Parathyroid adenoma (tissue), 2 donors: ENCODE measurements around the gene SLC22A16.
"Not testable (repeated sequence)": the region's sequence is repeated elsewhere in the genome, so short reads cannot be mapped to it uniquely, and the experiment has no call there.

Experiments used
- H2AFZ ChIP-seq: fragments of 300-600 bp; sonication (generic); one replicate; pipeline ENCODE4 v1.7.0; 2017; ENCODE audit warnings: antibody characterized with exemption, mild to moderate bottlenecking
- H3K27ac ChIP-seq: fragments of 300-600 bp; sonication (generic); one replicate; pipeline ENCODE4 v1.7.0; 2017
- H3K27me3 ChIP-seq: fragments of 300-600 bp; sonication (generic); one replicate; pipeline ENCODE4 v1.7.0; 2017; ENCODE audit warnings: low read length; ENCODE audit not compliant: control insufficient read depth, insufficient read depth
- H3K36me3 ChIP-seq: fragments of 300-600 bp; sonication (generic); one replicate; pipeline ENCODE4 v1.7.0; 2017; ENCODE audit warnings: low read length; ENCODE audit not compliant: control insufficient read depth, insufficient read depth
- H3K4me1 ChIP-seq: fragments of 300-600 bp; sonication (generic); one replicate; pipeline ENCODE4 v1.7.0; 2017; ENCODE audit warnings: control low read depth
- H3K4me2 ChIP-seq: fragments of 300-600 bp; sonication (generic); one replicate; pipeline ENCODE4 v1.7.0; 2017; ENCODE audit warnings: low read length
- H3K4me3 ChIP-seq: fragments of 300-600 bp; sonication (generic); one replicate; pipeline ENCODE4 v1.7.0; 2017; ENCODE audit warnings: low read depth, low read length
- H3K79me2 ChIP-seq: fragments of 300-600 bp; sonication (generic); one replicate; pipeline ENCODE4 v1.7.0; 2017; ENCODE audit warnings: control low read depth
- H3K9ac ChIP-seq: fragments of 300-600 bp; sonication (generic); one replicate; pipeline ENCODE4 v1.7.0; 2017; ENCODE audit warnings: mild to moderate bottlenecking
- H3K9me3 ChIP-seq: fragments of 300-600 bp; sonication (generic); one replicate; pipeline ENCODE4 v1.7.0; 2017; ENCODE audit warnings: low read length; ENCODE audit not compliant: control insufficient read depth
- CTCF ChIP-seq: fragments of 300-600 bp; sonication (generic); IDR thresholded peaks from one replicate; pipeline ENCODE4 v1.7.0; 2017; ENCODE audit warnings: antibody characterized with exemption, mild to moderate bottlenecking
- donor health status: primary hyperparathyroidism.

SLC22A16 gene

DNA sequence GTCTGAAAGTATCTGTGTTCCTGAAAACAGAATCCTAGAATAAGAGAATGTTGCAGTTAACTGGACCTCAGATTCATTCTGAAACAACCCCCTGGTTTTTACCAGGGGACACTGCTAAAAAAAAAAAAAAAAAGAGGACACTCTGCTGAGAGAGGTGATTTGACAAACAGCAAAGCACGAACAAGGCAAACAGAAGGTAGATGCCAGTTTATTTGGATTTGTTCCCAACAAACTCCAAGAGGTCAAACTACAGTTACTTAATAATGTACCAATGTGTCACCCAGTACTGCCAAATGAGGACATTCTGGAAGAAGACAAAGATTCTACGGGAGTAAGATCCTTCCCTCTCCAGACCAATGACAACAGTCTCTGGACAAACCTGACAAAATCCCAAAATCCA is 40.6 kb upstream of the SLC22A16 start:
- H3K9ac ChIP-seq, result no peak overlapping the region
- no peak overlapping the region for H3K4me2 ChIP-seq
- no peaks in the 10 kb centered on the region for H3K9me3 ChIP-seq
- H3K79me2 ChIP-seq, result no peaks in the 10 kb centered on the region
- no peak overlapping the region for H3K4me3 ChIP-seq
- H2AFZ ChIP-seq, result no peak overlapping the region
- no peak overlapping the region for H3K27ac ChIP-seq
- no peak for TF ChIP-seq CTCF
- no peaks in the 10 kb centered on the region for H3K4me1 ChIP-seq
- no peaks in the 10 kb centered on the region for H3K36me3 ChIP-seq
- H3K27me3 ChIP-seq, result no peaks in the 10 kb centered on the region

- Histone ChIP-seq H3K4me2 (no peak overlapping the region), H2AFZ (no peak overlapping the region), H3K4me1 (no peaks in the 10 kb centered on the region), H3K79me2 (no peaks in the 10 kb centered on the region), H3K4me3 (no peak overlapping the region), H3K9me3 (no peaks in the 10 kb centered on the region), H3K27ac (no peak overlapping the region), H3K27me3 (no peaks in the 10 kb centered on the region), H3K9ac (no peak overlapping the region), H3K36me3 (no peaks in the 10 kb centered on the region)
- TF ChIP-seq CTCF, result no peak
Measured at GRCh38 chr6:110514818-110515217, 38.4 kb upstream of the SLC22A16 start.

- no peak for TF ChIP-seq CTCF
- no peaks in the 10 kb centered on the region for H3K9me3 ChIP-seq
- H3K4me2 ChIP-seq, result no peak overlapping the region
- no peak overlapping the region for H2AFZ ChIP-seq
- H3K4me3 ChIP-seq, result no peak overlapping the region
- no peak overlapping the region for H3K27ac ChIP-seq
- no peak overlapping the region for H3K9ac ChIP-seq
- H3K4me1 ChIP-seq, result no peaks in the 10 kb centered on the region
- no peaks in the 10 kb centered on the region for H3K79me2 ChIP-seq
- H3K27me3 ChIP-seq, result no peaks in the 10 kb centered on the region
- H3K36me3 ChIP-seq, result no peaks in the 10 kb centered on the region
Measured at GRCh38 chr6:110512991-110513390, 36.6 kb upstream of the SLC22A16 start.

GRCh38 chr6:110512549-110512948 is 36.1 kb upstream of the SLC22A16 start:
- H2AFZ ChIP-seq, H3K36me3 ChIP-seq, H3K79me2 ChIP-seq, H3K4me1 ChIP-seq, H3K9me3 ChIP-seq, H3K27me3 ChIP-seq, H3K9ac ChIP-seq, H3K4me3 ChIP-seq, H3K27ac ChIP-seq, H3K4me2 ChIP-seq: not testable (repeated sequence)

DNA sequence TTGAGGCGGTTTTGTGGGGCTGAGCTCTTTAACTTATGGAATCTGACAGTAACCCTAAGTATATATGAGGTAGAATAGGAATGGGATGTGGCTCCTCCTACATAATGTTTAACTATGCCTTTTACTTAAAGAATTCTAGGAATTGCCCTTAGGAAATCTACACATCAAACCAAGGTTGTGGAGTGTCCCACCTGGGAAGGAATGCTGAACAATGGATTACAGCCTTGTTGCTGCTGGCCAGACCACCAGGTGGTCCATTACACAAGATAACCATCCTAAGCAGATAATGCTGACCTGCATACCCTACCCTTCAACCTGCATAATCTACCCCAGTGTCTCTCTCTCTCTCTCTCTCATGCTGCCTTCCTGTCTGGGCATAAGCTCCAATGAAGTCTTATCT is 35.0 kb upstream of the SLC22A16 start:
- no peak overlapping the region for H3K4me2 ChIP-seq
- TF ChIP-seq CTCF, result no peak

More for the DNA sequence above, 35.0 kb upstream of the SLC22A16 start:
- no peak overlapping the region for H2AFZ ChIP-seq
- no peaks in the 10 kb centered on the region for H3K4me1 ChIP-seq
- no peaks in the 10 kb centered on the region for H3K79me2 ChIP-seq
- no peak overlapping the region for H3K9ac ChIP-seq
- H3K27ac ChIP-seq, result no peak overlapping the region
- H3K4me3 ChIP-seq, result no peak overlapping the region
- no peaks in the 10 kb centered on the region for H3K27me3 ChIP-seq
- no peaks in the 10 kb centered on the region for H3K9me3 ChIP-seq
- no peaks in the 10 kb centered on the region for H3K36me3 ChIP-seq
